GM12878 (cell line): ENCODE results near the gene CCDC88A. TPM values are rescaled to one million over a fixed set of nuclear protein-coding genes. Genes with fewer than 3 reads are reported as not detected.

Experiments
- ATAC-seq: fragments of 200-7000 bp; cut with Tn5 transposase; 3 replicates; pipeline ENCODE4 v1.9.1; 2020; ENCODE audit warnings: mild to moderate bottlenecking, moderate library complexity
- BruUV-seq: library from RNA; stranded (reverse); fragments of 400-500 nt; replicated peaks from 2 replicates; lab custom pipeline; 2021; lab: Mats Ljungman, UMichigan
- CTCF ChIA-PET: fragments of 300-600 bp; sonication (Branson Sonifier 250); formaldehyde crosslinking; extraction: SDS; loops from one replicate; lab custom pipeline; 2021; ENCODE audit warnings: inconsistent platforms; lab: Yijun Ruan, JAX
- POLR2A ChIA-PET: fragments of 350-600 bp; formaldehyde crosslinking; extraction: SDS; loops from one replicate; lab custom pipeline; 2021; ENCODE audit warnings: inconsistent platforms; lab: Charles Lee
- RAD21 ChIA-PET: fragments of 300-600 bp; sonication (Branson Sonifier 250); formaldehyde crosslinking; loops from one replicate; lab custom pipeline; 2023; ENCODE audit warnings: antibody characterized with exemption; ENCODE audit not compliant: unreplicated experiment; lab: Charles Lee
- SMC1A ChIA-PET: fragments of 300-600 bp; sonication (Branson Sonifier 250); formaldehyde crosslinking; loops from one replicate; lab custom pipeline; 2023; ENCODE audit not compliant: unreplicated experiment, uncharacterized antibody; lab: Charles Lee
- DNase-seq: peaks from one replicate; pipeline ENCODE4 v3.0.0-alpha.2; 2011; ENCODE audit warnings: low read depth, low spot score
- FAIRE-seq: peaks from 3 replicates; lab custom pipeline; 2011; peaks lifted over from hg19 to GRCh38; lab: Jason Lieb, UNC
- H2AFZ ChIP-seq: 2 replicates; pipeline ENCODE4 v1.6.0; 2011; ENCODE audit warnings: low read depth, low read length, control low read depth; ENCODE audit not compliant: control insufficient read depth
- H3K27ac ChIP-seq: 2 replicates; pipeline ENCODE4 v1.5.1; 2011; ENCODE audit warnings: control low read depth; ENCODE audit not compliant: control insufficient read depth, insufficient read depth
- H3K27me3 ChIP-seq, 2 experiments: replicated peaks in 1 of 2; 2 replicates each; pipeline versions ENCODE4 v1.6.0 to v1.6.1; 2011; ENCODE audit warnings: low read length in 1 of 2; ENCODE audit not compliant: control insufficient read depth in 2 of 2, insufficient read depth in 2 of 2
- H3K36me3 ChIP-seq, 2 experiments: 2 replicates each; pipeline ENCODE4 v1.5.1; 2011; ENCODE audit warnings: low read length in 1 of 2; ENCODE audit not compliant: control insufficient read depth in 2 of 2, insufficient read depth in 2 of 2
- H3K4me1 ChIP-seq: 2 replicates; pipeline ENCODE4 v1.6.1; 2011; ENCODE audit warnings: mild to moderate bottlenecking, low read length, moderate library complexity, mixed read lengths; ENCODE audit not compliant: control insufficient read depth, insufficient read depth
- H3K4me2 ChIP-seq: 2 replicates; pipeline ENCODE4 v1.6.0; 2011; ENCODE audit warnings: control low read depth; ENCODE audit not compliant: control insufficient read depth, insufficient read depth
- H3K4me3 ChIP-seq: fragments of 200-600 bp; sonication (generic); 2 replicates; pipeline ENCODE4 v1.5.1; 2016
- H3K79me2 ChIP-seq: 2 replicates; pipeline ENCODE4 v1.6.0; 2011; ENCODE audit warnings: low read length; ENCODE audit not compliant: control insufficient read depth, insufficient read depth
- H3K9ac ChIP-seq: 2 replicates; pipeline ENCODE4 v1.8.0; 2011; ENCODE audit warnings: low read length, control low read depth, mixed read lengths; ENCODE audit not compliant: control insufficient read depth, insufficient read depth
- H3K9me3 ChIP-seq: replicated peaks from 3 replicates; pipeline ENCODE4 v1.5.1; 2011; ENCODE audit warnings: mild to moderate bottlenecking, low read length; ENCODE audit not compliant: control insufficient read depth, insufficient read depth
- H4K20me1 ChIP-seq: 2 replicates; pipeline ENCODE4 v1.6.0; 2011; ENCODE audit not compliant: control insufficient read depth, insufficient read depth
- ASH2L ChIP-seq: fragments of 300-600, 200-600 bp; sonication (generic); IDR thresholded peaks from 2 replicates; pipeline ENCODE4 v1.6.1; 2017; ENCODE audit warnings: low read depth, mild to moderate bottlenecking, borderline replicate concordance
- BCL11A ChIP-seq: IDR thresholded peaks from 2 replicates; pipeline ENCODE4 v1.6.1; 2011; ENCODE audit warnings: low read depth, low read length
- E4F1 ChIP-seq: fragments of 450-650 bp; IDR thresholded peaks from 2 replicates; pipeline ENCODE4 v1.6.1; 2018; ENCODE audit warnings: borderline replicate concordance, mild to moderate bottlenecking; ENCODE audit not compliant: partially characterized antibody
- GABPA ChIP-seq: IDR thresholded peaks from 2 replicates; pipeline ENCODE4 v1.6.1; 2014; ENCODE audit warnings: antibody characterized with exemption, low read depth, mild to moderate bottlenecking, inconsistent platforms
- JUNB ChIP-seq: IDR thresholded peaks from 2 replicates; pipeline ENCODE4 v1.6.1; 2016; ENCODE audit warnings: antibody characterized with exemption, mild to moderate bottlenecking
- KAT2A ChIP-seq: conservative IDR thresholded peaks from 2 replicates; pipeline ENCODE4 v1.6.1; 2011; ENCODE audit warnings: low read depth, low read length; ENCODE audit not compliant: control insufficient read depth
- MAX ChIP-seq: IDR thresholded peaks from 2 replicates; pipeline ENCODE4 v1.6.1; 2012; ENCODE audit warnings: low read depth, low read length, improper control_type of control experiment
- PBX3 ChIP-seq: IDR thresholded peaks from 2 replicates; pipeline ENCODE4 v1.6.1; 2011; ENCODE audit warnings: mild to moderate bottlenecking, low read depth, low read length, moderate library complexity; ENCODE audit not compliant: insufficient replicate concordance
- POU2F2 ChIP-seq: IDR thresholded peaks from 3 replicates; pipeline ENCODE4 v1.6.1; 2011; ENCODE audit warnings: low read depth, mild to moderate bottlenecking, low read length, borderline replicate concordance
- RAD51 ChIP-seq: fragments of 450-650 bp; IDR thresholded peaks from 2 replicates; pipeline ENCODE4 v1.6.1; 2016; ENCODE audit warnings: moderate library complexity, mild to moderate bottlenecking, inconsistent platforms
- RCOR1 ChIP-seq: conservative IDR thresholded peaks from 2 replicates; pipeline ENCODE4 v1.6.1; 2012; ENCODE audit warnings: low read depth, low read length, improper control_type of control experiment
- TCF12 ChIP-seq: IDR thresholded peaks from 2 replicates; pipeline ENCODE4 v1.6.1; 2011; ENCODE audit warnings: low read depth, mild to moderate bottlenecking, low read length
- ZNF384 ChIP-seq: IDR thresholded peaks from 2 replicates; pipeline ENCODE4 v1.6.1; 2012; ENCODE audit warnings: low read depth, mild to moderate bottlenecking, low read length, improper control_type of control experiment, borderline replicate concordance
- ZNF622 ChIP-seq: fragments of 450-650 bp; IDR thresholded peaks from 2 replicates; pipeline ENCODE4 v1.6.1; 2017; ENCODE audit warnings: mild to moderate bottlenecking, inconsistent platforms
- WGBS: methylation state at CpG from one replicate; pipeline ENCODE4 v1.1.6; 2016; ENCODE audit warnings: low lambda C conversion rate; ENCODE audit not compliant: insufficient replicate concordance, insufficient coverage; ENCODE audit errors: missing lambda C conversion rate; 5-methylcytosine and 5-hydroxymethylcytosine counted together
- in situ Hi-C: fragments of 300-500 bp; cut with MboI; formaldehyde crosslinking; loops from 9 replicates; pipeline ENCODE4 v1.14.3; 2018; ENCODE audit warnings: mixed read lengths
- intact Hi-C: fragments of 100-400 bp; cut with micrococcal nuclease; formaldehyde crosslinking; loops from one replicate; pipeline ENCODE4 v1.14.2; 2022; ENCODE audit not compliant: unreplicated experiment
- polyA plus RNA-seq, 11 experiments: library from polyadenylated mRNA; depleted of rRNA in 4 of 11; unstranded in 6 of 11; stranded (reverse) in 5 of 11; fragments of >200 nt; fragmentation: Nextera tagmentation in 4 of 11; fragmentation: Illumina TruSeq in 1 of 11; extraction: Ambion mirVana in 4 of 11; extraction: Trizol in 1 of 11; gene quantifications; 1 replicate in 1 of 11; 2 replicates in 10 of 11; pipeline versions ENCODE4 v1.2.1 to v1.2.3, GENCODE V29; 2011 to 2016; ENCODE audit warnings: inconsistent platforms in 2 of 11, missing spikeins in 2 of 11, low read depth in 1 of 11
- total RNA-seq, 4 experiments: library from RNA; depleted of rRNA in 3 of 4; stranded (reverse); fragments of >200 nt in 3 of 4; fragmentation: Illumina TruSeq in 1 of 4; extraction: Trizol in 1 of 4; gene quantifications; 2 replicates each; pipeline versions ENCODE4 v1.2.1 to v1.2.3, GENCODE V29; 2013 to 2021

The CCDC88A gene
- total and polyA plus RNA-seq, 10 of the 15 experiments (the other 5 are each of a cell fraction or from before 2014, with no cell fraction given), result 1.8 to 71.6 (median 45.9) TPM

GRCh38 chr2:55358451-55358850 is 61.2 kb downstream of the CCDC88A start:
- in situ Hi-C loops (no loop called here), intact Hi-C loops (no loop called here)

More at GRCh38 chr2:55358451-55358850, 61.2 kb downstream of the CCDC88A start:
- ChIA-PET CTCF (interaction anchor here (0.7 kb wide), 1 partner anchor 45 kb away, joined by 3 read pairs; no protein-coding TSS in a partner anchor), POLR2A (no interaction called here), SMC1A (no interaction called here), RAD21 (no interaction called here)
- H3K9me3 ChIP-seq, result no peaks in the 10 kb centered on the region
- ATAC-seq (no peak), FAIRE-seq (no peak), DNase-seq (no peak)
- no peak overlapping the region for H3K9ac ChIP-seq
- 35% methylated on average over 1 of the region's 1 CpG for WGBS
- H3K79me2 ChIP-seq, result no peaks in the 10 kb centered on the region
- H3K4me1 ChIP-seq, result peaks cover 3% of the 10 kb centered on the region; the same call in 1 of the 2 replicates
- H3K4me2 ChIP-seq, result no peak overlapping the region
- H3K4me3 ChIP-seq, result no peak overlapping the region
- no TSS peak for BruUV-seq
- no peaks in the 10 kb centered on the region for H4K20me1 ChIP-seq
- no peaks in the 10 kb centered on the region for H3K27me3 ChIP-seq
- H2AFZ ChIP-seq, result no peak overlapping the region
- H3K36me3 ChIP-seq, result no peaks in the 10 kb centered on the region; a peak in 1 of 4 replicates
- TF ChIP-seq RAD51 (no peak), ZNF622 (no peak), JUNB (no peak), KAT2A (no peak), RCOR1 (no peak), ASH2L (no peak), MAX (no peak), TCF12 (no peak), GABPA (no peak), E4F1 (no peak), BCL11A (no peak), PBX3 (no peak), POU2F2 (no peak), ZNF384 (no peak)
- no peak overlapping the region for H3K27ac ChIP-seq
